ENCODE results near the gene NYAP2. TPM values are rescaled to one million over a fixed set of nuclear protein-coding genes. Genes with fewer than 3 reads are reported as not detected.

Gene NYAP2
- polyA plus RNA-seq, 1 experiment, result not detected

DNA sequence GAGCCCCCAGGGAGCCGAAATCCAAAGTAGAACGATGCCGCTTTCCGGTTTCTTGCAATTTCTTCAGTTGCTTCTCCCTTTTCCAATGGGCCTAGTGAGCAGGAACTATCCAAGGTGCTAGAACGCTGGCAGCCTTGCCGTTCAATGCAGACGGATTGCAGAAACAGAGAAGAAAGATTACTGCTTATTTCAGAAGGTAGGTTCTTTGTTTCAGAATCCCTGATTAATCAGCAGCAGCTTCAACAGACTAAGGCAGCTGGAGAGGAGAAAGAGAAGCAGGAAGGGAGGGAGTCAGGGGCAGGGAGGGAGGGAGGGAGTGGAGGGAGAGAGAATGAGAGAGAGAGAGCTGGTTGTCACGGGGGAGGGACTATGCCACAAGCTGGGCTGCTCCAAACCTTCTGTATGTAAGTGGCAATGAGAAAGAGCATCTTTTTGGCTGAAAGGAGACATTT, 576 bp downstream of the NYAP2 start:
- CTCF ChIA-PET, result no interaction called here
- POLR2A ChIA-PET, result no interaction called here
- Histone ChIP-seq H3K36me3 (ENCODE audit: control insufficient read depth, insufficient read depth, low read length) (no peaks in the 10 kb centered on the region), H3K27me3 (ENCODE audit: control insufficient read depth, insufficient read depth, low read length) (no peaks in the 10 kb centered on the region), H3K4me3 (ENCODE audit: low read depth, low read length) (no peak overlapping the region)
- TF ChIP-seq, protein P1, sequence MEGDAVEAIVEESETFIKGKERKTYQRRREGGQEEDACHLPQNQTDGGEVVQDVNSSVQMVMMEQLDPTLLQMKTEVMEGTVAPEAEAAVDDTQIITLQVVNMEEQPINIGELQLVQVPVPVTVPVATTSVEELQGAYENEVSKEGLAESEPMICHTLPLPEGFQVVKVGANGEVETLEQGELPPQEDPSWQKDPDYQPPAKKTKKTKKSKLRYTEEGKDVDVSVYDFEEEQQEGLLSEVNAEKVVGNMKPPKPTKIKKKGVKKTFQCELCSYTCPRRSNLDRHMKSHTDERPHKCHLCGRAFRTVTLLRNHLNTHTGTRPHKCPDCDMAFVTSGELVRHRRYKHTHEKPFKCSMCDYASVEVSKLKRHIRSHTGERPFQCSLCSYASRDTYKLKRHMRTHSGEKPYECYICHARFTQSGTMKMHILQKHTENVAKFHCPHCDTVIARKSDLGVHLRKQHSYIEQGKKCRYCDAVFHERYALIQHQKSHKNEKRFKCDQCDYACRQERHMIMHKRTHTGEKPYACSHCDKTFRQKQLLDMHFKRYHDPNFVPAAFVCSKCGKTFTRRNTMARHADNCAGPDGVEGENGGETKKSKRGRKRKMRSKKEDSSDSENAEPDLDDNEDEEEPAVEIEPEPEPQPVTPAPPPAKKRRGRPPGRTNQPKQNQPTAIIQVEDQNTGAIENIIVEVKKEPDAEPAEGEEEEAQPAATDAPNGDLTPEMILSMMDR (IDR thresholded peaks at IDR 0.05; ENCODE audit: insufficient read depth, low read depth, low read length), result no peak
- DNase-seq (ENCODE audit: low read depth), result no peak

DNA sequence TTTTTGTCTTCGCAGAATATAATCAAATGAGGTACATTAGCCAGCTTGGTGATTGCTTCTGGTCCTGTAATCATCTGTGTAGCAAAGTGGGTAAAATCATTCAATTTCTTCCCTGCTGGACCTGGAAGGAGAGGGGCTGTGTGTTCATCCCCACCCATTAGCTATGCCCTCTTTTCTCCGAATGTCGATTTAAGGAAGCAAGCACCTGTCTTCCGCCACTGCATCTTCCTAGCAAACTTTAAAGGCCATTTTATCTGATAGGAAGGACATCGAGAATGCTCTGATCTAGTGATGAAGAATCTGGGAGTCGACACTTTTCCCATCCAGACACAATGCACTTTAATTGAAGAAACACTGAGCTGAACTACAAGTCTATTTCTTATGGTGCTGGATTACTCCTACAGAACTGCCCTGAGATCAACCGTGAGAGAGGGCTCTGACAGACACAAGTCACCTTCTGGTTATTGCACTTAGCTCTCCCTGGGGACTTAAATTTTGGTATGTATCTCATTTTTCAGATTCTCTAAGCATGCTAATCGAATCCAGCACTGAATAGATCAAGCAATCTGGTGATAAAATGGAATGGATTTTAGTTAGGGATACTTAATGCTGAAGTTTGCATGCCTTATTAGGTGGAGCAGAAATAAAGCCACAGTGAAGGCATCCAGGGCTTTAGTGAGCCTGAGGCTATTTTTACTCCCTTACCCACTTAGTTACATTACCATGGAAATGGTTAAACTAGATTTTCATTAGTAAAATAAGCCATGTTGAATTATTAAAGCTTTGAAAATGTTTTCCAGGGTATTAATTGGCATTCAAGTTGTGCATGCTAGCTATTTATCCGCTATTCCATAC, 1.3 kb downstream of the NYAP2 start:
- TF ChIP-seq, protein P1 (IDR thresholded peaks at IDR 0.05; ENCODE audit: insufficient read depth, low read depth, low read length), result no peak
- no peaks in the 10 kb centered on the region for H3K36me3 ChIP-seq (ENCODE audit: control insufficient read depth, insufficient read depth, low read length)
- DNase-seq (ENCODE audit: low read depth), result no peak
- no peak overlapping the region for H3K4me3 ChIP-seq (ENCODE audit: low read depth, low read length)
- no peaks in the 10 kb centered on the region for H3K27me3 ChIP-seq (ENCODE audit: control insufficient read depth, insufficient read depth, low read length)
- ChIA-PET POLR2A (no interaction called here), CTCF (no interaction called here)

DNA sequence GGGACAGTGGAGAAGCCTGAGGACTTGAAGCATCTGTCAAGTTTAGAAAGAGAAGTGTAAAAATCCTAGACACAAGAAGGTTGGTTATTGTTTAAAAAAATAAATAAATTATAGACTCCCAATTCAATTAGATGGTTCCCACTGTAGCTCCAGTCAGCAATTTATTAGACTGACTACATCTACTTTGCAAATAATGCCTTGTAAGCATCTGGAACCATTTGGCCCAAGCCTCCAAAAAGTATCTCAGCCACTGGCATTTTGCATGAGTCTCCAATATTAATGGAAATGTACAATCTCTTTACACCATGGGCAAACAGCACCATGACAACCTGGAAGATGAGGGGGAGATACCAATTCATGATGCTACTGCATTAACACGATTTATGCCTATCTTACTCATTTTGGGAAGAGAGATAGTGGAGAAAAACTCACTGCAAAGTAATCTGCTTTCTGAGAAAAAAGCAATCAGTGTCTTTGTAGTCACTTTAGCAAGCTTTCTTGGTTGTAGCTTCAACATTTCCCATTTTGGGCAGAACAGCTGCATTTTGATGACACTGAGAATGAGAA, 2.8 kb downstream of the NYAP2 start:
- Histone ChIP-seq H3K36me3 (ENCODE audit: control insufficient read depth, insufficient read depth, low read length) (no peaks in the 10 kb centered on the region), H3K27me3 (ENCODE audit: control insufficient read depth, insufficient read depth, low read length) (no peaks in the 10 kb centered on the region), H3K4me3 (ENCODE audit: low read depth, low read length) (no peak overlapping the region)
- ChIA-PET POLR2A (no interaction called here), CTCF (no interaction called here)
- TF ChIP-seq, protein P1 (IDR thresholded peaks at IDR 0.05; ENCODE audit: insufficient read depth, low read depth, low read length), result no peak
- DNase-seq (ENCODE audit: low read depth), result no peak

DNA sequence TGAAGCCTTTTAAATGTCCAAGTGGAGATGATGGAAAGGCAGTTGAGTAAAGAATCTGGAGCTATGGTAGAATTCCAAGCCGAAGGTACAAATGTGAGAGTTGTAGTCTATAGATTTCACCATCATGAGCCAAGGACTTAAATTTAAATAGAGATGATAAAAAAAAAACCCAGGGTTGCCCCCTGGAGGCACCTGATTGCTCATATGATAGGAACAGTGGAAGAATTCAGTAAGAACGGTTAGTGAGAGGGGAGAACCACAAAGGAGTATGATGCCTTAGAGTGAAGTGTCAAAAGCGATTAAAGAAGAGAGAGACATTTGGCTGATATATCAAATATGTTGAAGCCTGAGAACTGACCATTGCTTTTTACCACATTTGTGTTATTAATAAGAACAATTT, 11.9 kb downstream of the NYAP2 start:
- ChIA-PET POLR2A (interaction anchor here (0.6 kb wide), 1 partner anchor 128 kb away, joined by 4 read pairs; no protein-coding TSS in a partner anchor), CTCF (no interaction called here)

DNA sequence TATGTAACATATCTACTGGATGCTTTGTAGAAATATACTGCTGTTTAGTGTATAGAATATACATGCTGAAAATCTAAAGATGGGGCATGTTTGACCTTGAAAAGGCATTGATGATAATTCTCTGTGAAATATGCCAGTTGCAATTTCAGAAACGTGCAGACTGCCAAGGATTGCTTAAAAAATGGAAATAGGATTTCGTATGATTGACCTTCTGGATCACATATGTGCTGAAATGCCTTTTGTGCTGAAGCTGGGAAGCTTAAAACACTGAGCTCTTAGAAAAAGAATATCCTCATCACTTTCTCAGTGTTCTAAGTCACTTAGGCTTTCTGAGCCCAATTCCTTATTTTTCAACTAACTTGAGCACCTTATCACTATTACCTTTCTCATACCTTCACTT, 14.3 kb downstream of the NYAP2 start:
- CTCF ChIA-PET, result no interaction called here
- POLR2A ChIA-PET, result no interaction called here
- no peak overlapping the region for H3K4me3 ChIP-seq (ENCODE audit: low read depth, low read length)
- no peak for DNase-seq (ENCODE audit: low read depth)
- TF ChIP-seq, protein P1 (IDR thresholded peaks at IDR 0.05; ENCODE audit: insufficient read depth, low read depth, low read length), result no peak
- H3K36me3 ChIP-seq (ENCODE audit: control insufficient read depth, insufficient read depth, low read length), result no peaks in the 10 kb centered on the region
- no peaks in the 10 kb centered on the region for H3K27me3 ChIP-seq (ENCODE audit: control insufficient read depth, insufficient read depth, low read length)

More for the DNA sequence above, 11.9 kb downstream of the NYAP2 start:
- TF ChIP-seq, protein P1 (IDR thresholded peaks at IDR 0.05; ENCODE audit: insufficient read depth, low read depth, low read length), result no peak
- Histone ChIP-seq H3K27me3 (ENCODE audit: control insufficient read depth, insufficient read depth, low read length) (no peaks in the 10 kb centered on the region), H3K4me3 (ENCODE audit: low read depth, low read length) (no peak overlapping the region), H3K36me3 (ENCODE audit: control insufficient read depth, insufficient read depth, low read length) (no peaks in the 10 kb centered on the region)
- no peak for DNase-seq (ENCODE audit: low read depth)
